WTC11 (cell line): ENCODE measurements around the gene NTN1. TPM values are rescaled to one million over a fixed set of nuclear protein-coding genes. Genes with fewer than 3 reads are reported as not detected.
"Not testable (repeated sequence)": the region's sequence is repeated elsewhere in the genome, so short reads cannot be mapped to it uniquely, and the experiment has no call there.

Experiments
- ATAC-seq: fragments of 200-7000 bp; cut with Tn5 transposase; 2 replicates; pipeline ENCODE4 v1.10.0; 2021; ENCODE audit warnings: mild to moderate bottlenecking, moderate library complexity
- CTCF ChIA-PET: fragments of 300-600 bp; sonication (Branson Sonifier 250); formaldehyde crosslinking; loops from one replicate; lab custom pipeline; 2021; ENCODE audit warnings: antibody characterized with exemption; lab: Charles Lee
- POLR2A ChIA-PET: fragments of 350-600 bp; sonication (Branson Sonifier 250); formaldehyde crosslinking; loops from one replicate; lab custom pipeline; 2021; ENCODE audit warnings: antibody characterized with exemption; lab: Charles Lee
- DNase-seq: peaks from one replicate; pipeline ENCODE4 v3.0.0; 2021; ENCODE audit warnings: low spot score
- H3K27ac Mint-ChIP-seq: 2 replicates; pipeline ENCODE4 v1.8.0; 2021; ENCODE audit warnings: mixed read lengths
- H3K27me3 Mint-ChIP-seq: 2 replicates; pipeline ENCODE4 v1.8.0; 2021; ENCODE audit warnings: low read depth, mild to moderate bottlenecking, moderate library complexity, mixed read lengths
- H3K36me3 Mint-ChIP-seq: 2 replicates; pipeline ENCODE4 v1.8.0; 2021; ENCODE audit warnings: mixed read lengths
- H3K4me1 Mint-ChIP-seq: 2 replicates; pipeline ENCODE4 v1.8.0; 2022; ENCODE audit warnings: mixed read lengths
- H3K4me3 Mint-ChIP-seq: 2 replicates; pipeline ENCODE4 v1.8.0; 2021; ENCODE audit warnings: mild to moderate bottlenecking, moderate library complexity, mixed read lengths
- H3K9me3 Mint-ChIP-seq: 2 replicates; pipeline ENCODE4 v1.8.0; 2021; ENCODE audit warnings: mixed read lengths
- CREB1 ChIP-seq: sonication (generic); formaldehyde crosslinking; IDR thresholded peaks from 2 replicates; pipeline ENCODE4 v1.8.0; 2023; ENCODE audit warnings: mild to moderate bottlenecking, missing genetic modification reagents
- E2F4 ChIP-seq: sonication (generic); formaldehyde crosslinking; IDR thresholded peaks from 2 replicates; pipeline ENCODE4 v1.8.1; 2022; ENCODE audit warnings: low read depth, mild to moderate bottlenecking, moderate library complexity, missing genetic modification reagents, borderline replicate concordance
- ESRRA ChIP-seq: sonication (generic); formaldehyde crosslinking; IDR thresholded peaks from 2 replicates; pipeline ENCODE4 v1.8.1; 2022; ENCODE audit warnings: mild to moderate bottlenecking, missing genetic modification reagents, borderline replicate concordance
- FOXK1 ChIP-seq: sonication (generic); formaldehyde crosslinking; IDR thresholded peaks from 2 replicates; pipeline ENCODE4 v1.8.0; 2022; ENCODE audit warnings: mild to moderate bottlenecking, moderate library complexity, missing genetic modification reagents
- IRF2 ChIP-seq: sonication (generic); formaldehyde crosslinking; IDR thresholded peaks from 2 replicates; pipeline ENCODE4 v1.8.0; 2022; ENCODE audit warnings: low read depth, missing genetic modification reagents, borderline replicate concordance
- KAT7 ChIP-seq: sonication (generic); formaldehyde crosslinking; IDR thresholded peaks from 2 replicates; pipeline ENCODE4 v1.8.1; 2023; ENCODE audit warnings: missing genetic modification reagents, mild to moderate bottlenecking, borderline replicate concordance
- MYBL2 ChIP-seq: sonication (generic); formaldehyde crosslinking; IDR thresholded peaks from 2 replicates; pipeline ENCODE4 v1.8.1; 2023; ENCODE audit warnings: mild to moderate bottlenecking, moderate library complexity, missing genetic modification reagents
- OVOL2 ChIP-seq: fragments of 250-450 bp; sonication (Bioruptor Pico); IDR thresholded peaks from 2 replicates; pipeline ENCODE4 v1.9.0; 2021; ENCODE audit warnings: mild to moderate bottlenecking, borderline replicate concordance
- RORB ChIP-seq: fragments of 250-450 bp; sonication (Bioruptor Pico); IDR thresholded peaks from 2 replicates; pipeline ENCODE4 v1.9.0; 2021; ENCODE audit warnings: mild to moderate bottlenecking
- SMAD3 ChIP-seq: sonication (generic); formaldehyde crosslinking; IDR thresholded peaks from 2 replicates; pipeline ENCODE4 v1.8.0; 2022; ENCODE audit warnings: missing genetic modification reagents, mild to moderate bottlenecking, borderline replicate concordance
- USF2 ChIP-seq: sonication (generic); formaldehyde crosslinking; IDR thresholded peaks from 2 replicates; pipeline ENCODE4 v1.8.1; 2023; ENCODE audit warnings: mild to moderate bottlenecking, missing genetic modification reagents, moderate library complexity
- ZNF317 ChIP-seq: sonication (generic); formaldehyde crosslinking; IDR thresholded peaks from 2 replicates; pipeline ENCODE4 v1.8.1; 2023; ENCODE audit warnings: low read depth, mild to moderate bottlenecking, moderate library complexity, missing genetic modification reagents, borderline replicate concordance
- ZNF396 ChIP-seq: fragments of 250-450 bp; sonication (Bioruptor Pico); IDR thresholded peaks from 2 replicates; pipeline ENCODE4 v1.8.0; 2021; ENCODE audit warnings: mild to moderate bottlenecking, moderate library complexity, borderline replicate concordance
- ZNF423 ChIP-seq: fragments of 250-450 bp; sonication (Bioruptor Pico); IDR thresholded peaks from 2 replicates; pipeline ENCODE4 v2.1.2; 2022; ENCODE audit warnings: mild to moderate bottlenecking, moderate library complexity
- total RNA-seq: library from RNA; stranded (reverse); gene quantifications from 3 replicates; pipeline ENCODE4 v1.2.3, GENCODE V29; 2021
- TF ChIP-seq, protein P1 (sequence below): fragments of 250-450 bp; sonication (Bioruptor Pico); IDR thresholded peaks from 2 replicates; pipeline ENCODE4 v1.9.0; 2021; ENCODE audit warnings: mild to moderate bottlenecking, borderline replicate concordance
- TF ChIP-seq, protein P2 (sequence below): sonication (generic); formaldehyde crosslinking; IDR thresholded peaks from 2 replicates; pipeline ENCODE4 v1.8.0; 2022; ENCODE audit warnings: missing genetic modification reagents
- TF ChIP-seq, protein P3 (sequence below): sonication (generic); formaldehyde crosslinking; IDR thresholded peaks from 2 replicates; pipeline ENCODE4 v1.8.0; 2022; ENCODE audit warnings: mild to moderate bottlenecking, missing genetic modification reagents
- TF ChIP-seq, protein P4 (sequence below): sonication (generic); formaldehyde crosslinking; IDR thresholded peaks from 2 replicates; pipeline ENCODE4 v1.8.0; 2022; ENCODE audit warnings: mild to moderate bottlenecking, missing genetic modification reagents

NTN1 gene
- total RNA-seq, 1 experiment from 2014 or later = 5.5 TPM

GRCh38 chr17:8986295-8986694 is 35.0 kb upstream of the NTN1 start:
- TF ChIP-seq, protein P1, sequence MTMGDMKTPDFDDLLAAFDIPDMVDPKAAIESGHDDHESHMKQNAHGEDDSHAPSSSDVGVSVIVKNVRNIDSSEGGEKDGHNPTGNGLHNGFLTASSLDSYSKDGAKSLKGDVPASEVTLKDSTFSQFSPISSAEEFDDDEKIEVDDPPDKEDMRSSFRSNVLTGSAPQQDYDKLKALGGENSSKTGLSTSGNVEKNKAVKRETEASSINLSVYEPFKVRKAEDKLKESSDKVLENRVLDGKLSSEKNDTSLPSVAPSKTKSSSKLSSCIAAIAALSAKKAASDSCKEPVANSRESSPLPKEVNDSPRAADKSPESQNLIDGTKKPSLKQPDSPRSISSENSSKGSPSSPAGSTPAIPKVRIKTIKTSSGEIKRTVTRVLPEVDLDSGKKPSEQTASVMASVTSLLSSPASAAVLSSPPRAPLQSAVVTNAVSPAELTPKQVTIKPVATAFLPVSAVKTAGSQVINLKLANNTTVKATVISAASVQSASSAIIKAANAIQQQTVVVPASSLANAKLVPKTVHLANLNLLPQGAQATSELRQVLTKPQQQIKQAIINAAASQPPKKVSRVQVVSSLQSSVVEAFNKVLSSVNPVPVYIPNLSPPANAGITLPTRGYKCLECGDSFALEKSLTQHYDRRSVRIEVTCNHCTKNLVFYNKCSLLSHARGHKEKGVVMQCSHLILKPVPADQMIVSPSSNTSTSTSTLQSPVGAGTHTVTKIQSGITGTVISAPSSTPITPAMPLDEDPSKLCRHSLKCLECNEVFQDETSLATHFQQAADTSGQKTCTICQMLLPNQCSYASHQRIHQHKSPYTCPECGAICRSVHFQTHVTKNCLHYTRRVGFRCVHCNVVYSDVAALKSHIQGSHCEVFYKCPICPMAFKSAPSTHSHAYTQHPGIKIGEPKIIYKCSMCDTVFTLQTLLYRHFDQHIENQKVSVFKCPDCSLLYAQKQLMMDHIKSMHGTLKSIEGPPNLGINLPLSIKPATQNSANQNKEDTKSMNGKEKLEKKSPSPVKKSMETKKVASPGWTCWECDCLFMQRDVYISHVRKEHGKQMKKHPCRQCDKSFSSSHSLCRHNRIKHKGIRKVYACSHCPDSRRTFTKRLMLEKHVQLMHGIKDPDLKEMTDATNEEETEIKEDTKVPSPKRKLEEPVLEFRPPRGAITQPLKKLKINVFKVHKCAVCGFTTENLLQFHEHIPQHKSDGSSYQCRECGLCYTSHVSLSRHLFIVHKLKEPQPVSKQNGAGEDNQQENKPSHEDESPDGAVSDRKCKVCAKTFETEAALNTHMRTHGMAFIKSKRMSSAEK (CRISPR knock-in tag) = no peak
- no peak for TF ChIP-seq MYBL2 (CRISPR knock-in tag)
- TF ChIP-seq, protein P2, sequence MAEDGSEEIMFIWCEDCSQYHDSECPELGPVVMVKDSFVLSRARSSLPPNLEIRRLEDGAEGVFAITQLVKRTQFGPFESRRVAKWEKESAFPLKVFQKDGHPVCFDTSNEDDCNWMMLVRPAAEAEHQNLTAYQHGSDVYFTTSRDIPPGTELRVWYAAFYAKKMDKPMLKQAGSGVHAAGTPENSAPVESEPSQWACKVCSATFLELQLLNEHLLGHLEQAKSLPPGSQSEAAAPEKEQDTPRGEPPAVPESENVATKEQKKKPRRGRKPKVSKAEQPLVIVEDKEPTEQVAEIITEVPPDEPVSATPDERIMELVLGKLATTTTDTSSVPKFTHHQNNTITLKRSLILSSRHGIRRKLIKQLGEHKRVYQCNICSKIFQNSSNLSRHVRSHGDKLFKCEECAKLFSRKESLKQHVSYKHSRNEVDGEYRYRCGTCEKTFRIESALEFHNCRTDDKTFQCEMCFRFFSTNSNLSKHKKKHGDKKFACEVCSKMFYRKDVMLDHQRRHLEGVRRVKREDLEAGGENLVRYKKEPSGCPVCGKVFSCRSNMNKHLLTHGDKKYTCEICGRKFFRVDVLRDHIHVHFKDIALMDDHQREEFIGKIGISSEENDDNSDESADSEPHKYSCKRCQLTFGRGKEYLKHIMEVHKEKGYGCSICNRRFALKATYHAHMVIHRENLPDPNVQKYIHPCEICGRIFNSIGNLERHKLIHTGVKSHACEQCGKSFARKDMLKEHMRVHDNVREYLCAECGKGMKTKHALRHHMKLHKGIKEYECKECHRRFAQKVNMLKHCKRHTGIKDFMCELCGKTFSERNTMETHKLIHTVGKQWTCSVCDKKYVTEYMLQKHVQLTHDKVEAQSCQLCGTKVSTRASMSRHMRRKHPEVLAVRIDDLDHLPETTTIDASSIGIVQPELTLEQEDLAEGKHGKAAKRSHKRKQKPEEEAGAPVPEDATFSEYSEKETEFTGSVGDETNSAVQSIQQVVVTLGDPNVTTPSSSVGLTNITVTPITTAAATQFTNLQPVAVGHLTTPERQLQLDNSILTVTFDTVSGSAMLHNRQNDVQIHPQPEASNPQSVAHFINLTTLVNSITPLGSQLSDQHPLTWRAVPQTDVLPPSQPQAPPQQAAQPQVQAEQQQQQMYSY (CRISPR knock-in tag) = no peak
- TF ChIP-seq ESRRA (CRISPR knock-in tag) = no peak
- TF ChIP-seq IRF2 (CRISPR knock-in tag) = no peak
- no peak for TF ChIP-seq ZNF423
- no peak for TF ChIP-seq OVOL2 (CRISPR knock-in tag)
- TF ChIP-seq RORB = no peak
- TF ChIP-seq USF2 (CRISPR knock-in tag) = no peak
- TF ChIP-seq, protein P3, sequence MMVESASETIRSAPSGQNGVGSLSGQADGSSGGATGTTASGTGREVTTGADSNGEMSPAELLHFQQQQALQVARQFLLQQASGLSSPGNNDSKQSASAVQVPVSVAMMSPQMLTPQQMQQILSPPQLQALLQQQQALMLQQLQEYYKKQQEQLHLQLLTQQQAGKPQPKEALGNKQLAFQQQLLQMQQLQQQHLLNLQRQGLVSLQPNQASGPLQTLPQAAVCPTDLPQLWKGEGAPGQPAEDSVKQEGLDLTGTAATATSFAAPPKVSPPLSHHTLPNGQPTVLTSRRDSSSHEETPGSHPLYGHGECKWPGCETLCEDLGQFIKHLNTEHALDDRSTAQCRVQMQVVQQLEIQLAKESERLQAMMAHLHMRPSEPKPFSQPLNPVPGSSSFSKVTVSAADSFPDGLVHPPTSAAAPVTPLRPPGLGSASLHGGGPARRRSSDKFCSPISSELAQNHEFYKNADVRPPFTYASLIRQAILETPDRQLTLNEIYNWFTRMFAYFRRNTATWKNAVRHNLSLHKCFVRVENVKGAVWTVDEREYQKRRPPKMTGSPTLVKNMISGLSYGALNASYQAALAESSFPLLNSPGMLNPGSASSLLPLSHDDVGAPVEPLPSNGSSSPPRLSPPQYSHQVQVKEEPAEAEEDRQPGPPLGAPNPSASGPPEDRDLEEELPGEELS (CRISPR knock-in tag) = no peak
- TF ChIP-seq ZNF396 (CRISPR knock-in tag) = no peak
- TF ChIP-seq, protein P4, sequence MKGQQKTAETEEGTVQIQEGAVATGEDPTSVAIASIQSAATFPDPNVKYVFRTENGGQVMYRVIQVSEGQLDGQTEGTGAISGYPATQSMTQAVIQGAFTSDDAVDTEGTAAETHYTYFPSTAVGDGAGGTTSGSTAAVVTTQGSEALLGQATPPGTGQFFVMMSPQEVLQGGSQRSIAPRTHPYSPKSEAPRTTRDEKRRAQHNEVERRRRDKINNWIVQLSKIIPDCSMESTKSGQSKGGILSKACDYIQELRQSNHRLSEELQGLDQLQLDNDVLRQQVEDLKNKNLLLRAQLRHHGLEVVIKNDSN = no peak
- no peak for TF ChIP-seq FOXK1 (CRISPR knock-in tag)
- TF ChIP-seq SMAD3 (CRISPR knock-in tag) = no peak
- TF ChIP-seq E2F4 = no peak
- no peak for TF ChIP-seq CREB1 (CRISPR knock-in tag)
- TF ChIP-seq ZNF317 (CRISPR knock-in tag) = no peak
- no peak for TF ChIP-seq KAT7 (CRISPR knock-in tag)
- Mint-ChIP-seq H3K27ac (no peak overlapping the region), H3K4me3 (no peak overlapping the region), H3K36me3 (peaks cover 6% of the 10 kb centered on the region), H3K9me3 (peaks cover 26% of the 10 kb centered on the region), H3K27me3 (no peaks in the 10 kb centered on the region; the same call in 1 of the 2 replicates), H3K4me1 (no peaks in the 10 kb centered on the region)
- ATAC-seq = no peak
- ChIA-PET POLR2A (no interaction called here), CTCF (interaction anchor here (1.3 kb wide), 1 partner anchor 12 kb away, joined by 3 read pairs; no protein-coding TSS in a partner anchor)
- DNase-seq = no peak

DNA sequence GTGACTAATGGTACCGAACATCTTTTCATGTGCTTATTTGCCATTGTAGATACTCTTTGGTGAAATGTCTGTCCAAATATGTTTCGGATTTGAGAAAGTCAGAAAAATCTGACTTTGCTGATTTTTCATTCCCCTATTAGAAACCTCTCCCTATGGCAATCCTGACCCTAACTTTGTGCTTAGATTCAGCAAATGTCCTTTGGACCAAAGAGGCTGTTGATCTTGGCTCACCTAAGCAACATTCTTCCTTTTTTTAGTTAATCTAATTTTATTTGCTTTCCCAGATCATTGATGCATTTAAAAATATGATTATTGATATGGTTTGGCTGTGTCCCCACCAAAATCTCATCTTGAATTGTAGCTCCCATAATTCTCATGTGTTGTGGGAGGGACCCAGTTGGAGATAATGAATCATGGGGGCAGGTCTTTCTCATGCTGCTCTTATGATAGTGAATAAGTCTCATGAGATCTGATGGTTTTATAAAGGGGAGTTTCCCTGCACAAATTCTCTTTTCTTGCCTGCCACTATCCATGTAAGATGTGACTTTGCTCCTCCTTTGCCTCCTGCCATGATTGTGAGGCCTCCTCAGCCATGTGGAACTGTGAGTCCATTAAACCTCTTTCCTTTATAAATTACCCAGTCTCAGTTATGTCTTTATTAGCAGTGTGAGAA is 32.9 kb upstream of the NTN1 start:
- H3K27me3 Mint-ChIP-seq, POLR2A ChIA-PET, DNase-seq, ATAC-seq, H3K36me3 Mint-ChIP-seq, H3K4me1 Mint-ChIP-seq, CTCF ChIA-PET, H3K27ac Mint-ChIP-seq, H3K4me3 Mint-ChIP-seq: not testable (repeated sequence)
- peaks cover 27% of the 10 kb centered on the region for H3K9me3 Mint-ChIP-seq
